Measurements from ENCODE around the gene PTRH1. TPM values are rescaled to one million over a fixed set of nuclear protein-coding genes. Genes with fewer than 3 reads are reported as not detected.
A peak's percentile ranks its signal among the peaks of the same experiment; 100 is the strongest.

Gene PTRH1
- total RNA-seq, 1 experiment from 2014 or later: 16.9 TPM

- H3K9me3 Mint-ChIP-seq: no peaks in the 10 kb centered on the region
- ChIA-PET CTCF (interaction anchor here (0.6 to 1.7 kb wide), 6 partner anchors 17 to 389 kb away, joined by 3 to 8 read pairs (median 3); no protein-coding TSS in a partner anchor), POLR2A (no interaction called here)
- H3K4me1 Mint-ChIP-seq: peaks cover 9% of the 10 kb centered on the region
- DNase-seq (ENCODE audit: low spot score): no peak
- no peaks in the 10 kb centered on the region for H3K27me3 Mint-ChIP-seq (ENCODE audit: low read depth)
- ATAC-seq: no peak
- no peak overlapping the region for H3K4me3 Mint-ChIP-seq
- H3K27ac Mint-ChIP-seq: no peak overlapping the region
- TF ChIP-seq TCF7 (CRISPR knock-in tag; IDR thresholded peaks at IDR 0.05; ENCODE audit: low read depth) (no peak), IRF2 (CRISPR knock-in tag; IDR thresholded peaks at IDR 0.05; ENCODE audit: borderline replicate concordance, low read depth) (no peak), JAZF1 (CRISPR knock-in tag; IDR thresholded peaks at IDR 0.05) (no peak), FOXJ3 (CRISPR knock-in tag; IDR thresholded peaks at IDR 0.05; ENCODE audit: borderline replicate concordance) (no peak), ETV6 (CRISPR knock-in tag; IDR thresholded peaks at IDR 0.05) (no peak), E2F5 (CRISPR knock-in tag; IDR thresholded peaks at IDR 0.05) (no peak), ZNF317 (CRISPR knock-in tag; IDR thresholded peaks at IDR 0.05; ENCODE audit: borderline replicate concordance, low read depth) (no peak), ZBTB21 (CRISPR knock-in tag; IDR thresholded peaks at IDR 0.05; ENCODE audit: borderline replicate concordance) (no peak), ELF4 (CRISPR knock-in tag; IDR thresholded peaks at IDR 0.05; ENCODE audit: low read depth) (no peak), NFATC4 (CRISPR knock-in tag; IDR thresholded peaks at IDR 0.05) (no peak), NR3C1 (CRISPR knock-in tag; conservative IDR thresholded peaks at IDR 0.05; ENCODE audit: low read depth) (no peak)
- H3K36me3 Mint-ChIP-seq: no peaks in the 10 kb centered on the region
These were observed 13.3 kb upstream of the PTRH1 start for GRCh38 chr9:127728808-127729207.

- POLR2A ChIA-PET: no interaction called here
- Mint-ChIP-seq H3K4me1 (peaks cover 7% of the 10 kb centered on the region), H3K36me3 (no peaks in the 10 kb centered on the region), H3K4me3 (no peak overlapping the region), H3K27ac (no peak overlapping the region), H3K9me3 (no peaks in the 10 kb centered on the region), H3K27me3 (ENCODE audit: low read depth) (no peaks in the 10 kb centered on the region)
- ATAC-seq (no peak), DNase-seq (ENCODE audit: low spot score) (no peak)
- TF ChIP-seq ESRRA (CRISPR knock-in tag; IDR thresholded peaks at IDR 0.05; ENCODE audit: borderline replicate concordance): no peak
- CTCF ChIA-PET: interaction anchor here (0.6 to 1.0 kb wide), 3 partner anchors 72 to 223 kb away, joined by 3 to 4 read pairs (median 3); no protein-coding TSS in a partner anchor
These were observed 11.4 kb upstream of the PTRH1 start for GRCh38 chr9:127726871-127727270.

- Mint-ChIP-seq H3K4me3 (no peak overlapping the region; the same call in 1 of the 2 replicates), H3K36me3 (no peaks in the 10 kb centered on the region), H3K9me3 (no peaks in the 10 kb centered on the region), H3K4me1 (peaks cover 14% of the 10 kb centered on the region), H3K27ac (0 out of 2 replicates have a peak overlapping the region, but pooled peaks have one; percentile 49), H3K27me3 (ENCODE audit: low read depth) (no peaks in the 10 kb centered on the region)
- peak; percentile 27; the same call in 1 of the 2 replicates for ATAC-seq
- CTCF ChIA-PET: interaction anchor here (1.2 to 3.7 kb wide), 5 partner anchors 10 to 220 kb away, joined by 4 to 50 read pairs (median 5); partner anchors contain the start of gene TOR2A
- POLR2A ChIA-PET: no interaction called here
- TF ChIP-seq E2F5 (CRISPR knock-in tag; IDR thresholded peaks at IDR 0.05): no peak
- no peak for TF ChIP-seq SP1 (CRISPR knock-in tag; conservative IDR thresholded peaks at IDR 0.05)
- TF ChIP-seq TP53 (CRISPR knock-in tag; IDR thresholded peaks at IDR 0.05): no peak
- TF ChIP-seq MXD4 (CRISPR knock-in tag; IDR thresholded peaks at IDR 0.05; ENCODE audit: borderline replicate concordance): no peak
- no peak for TF ChIP-seq ZBTB21 (CRISPR knock-in tag; IDR thresholded peaks at IDR 0.05; ENCODE audit: borderline replicate concordance)
- no peak for TF ChIP-seq IRF2 (CRISPR knock-in tag; IDR thresholded peaks at IDR 0.05; ENCODE audit: borderline replicate concordance, low read depth)
- TF ChIP-seq ZNF317 (CRISPR knock-in tag; IDR thresholded peaks at IDR 0.05; ENCODE audit: borderline replicate concordance, low read depth): no peak
- no peak for DNase-seq (ENCODE audit: low spot score)
These were observed 8.5 kb upstream of the PTRH1 start for GRCh38 chr9:127724012-127724411.

GRCh38 chr9:127723444-127723843 is 8.0 kb upstream of the PTRH1 start:
- no peak for DNase-seq (ENCODE audit: low spot score)
- H3K27ac Mint-ChIP-seq: 0 out of 2 replicates have a peak overlapping the region, but pooled peaks have one; percentile 19
- ATAC-seq: no peak
- ChIA-PET POLR2A (no interaction called here), CTCF (interaction anchor here (1.4 to 3.7 kb wide), 2 partner anchors 8 to 11 kb away, joined by 3 to 50 read pairs; partner anchors contain the start of gene TOR2A)
- peaks cover 14% of the 10 kb centered on the region for H3K4me1 Mint-ChIP-seq
- H3K9me3 Mint-ChIP-seq: no peaks in the 10 kb centered on the region
- no peaks in the 10 kb centered on the region for H3K27me3 Mint-ChIP-seq (ENCODE audit: low read depth)
- TF ChIP-seq RELA (CRISPR knock-in tag; IDR thresholded peaks at IDR 0.05; ENCODE audit: borderline replicate concordance) (no peak), ZMAT4 (CRISPR knock-in tag; IDR thresholded peaks at IDR 0.05) (no peak), FOXP1 (CRISPR knock-in tag; IDR thresholded peaks at IDR 0.05; ENCODE audit: borderline replicate concordance) (no peak), JUN (CRISPR knock-in tag; IDR thresholded peaks at IDR 0.05) (no peak), E2F1 (CRISPR knock-in tag; IDR thresholded peaks at IDR 0.05) (no peak), CREB1 (CRISPR knock-in tag; IDR thresholded peaks at IDR 0.05) (no peak)
- H3K36me3 Mint-ChIP-seq: no peaks in the 10 kb centered on the region
- no peak overlapping the region for H3K4me3 Mint-ChIP-seq

Measured in WTC11 (cell line).